PC-3 (cell line): Measurements from ENCODE around the gene C1QB. TPM values are rescaled to one million over a fixed set of nuclear protein-coding genes. Genes with fewer than 3 reads are reported as not detected.

Experiments used
- ATAC-seq: fragments of 200-7000 bp; cut with Tn5 transposase; 2 replicates; pipeline ENCODE4 v1.9.1; 2020; ENCODE audit warnings: mild to moderate bottlenecking, moderate library complexity
- BruUV-seq: library from RNA; stranded (reverse); fragments of 400-500 nt; replicated peaks from 2 replicates; lab custom pipeline; 2021; lab: Mats Ljungman, UMichigan
- CTCF ChIA-PET: fragments of 300-600 bp; sonication (Branson Sonifier 250); formaldehyde crosslinking; loops from one replicate; lab custom pipeline; 2022; ENCODE audit warnings: antibody characterized with exemption; lab: Charles Lee
- POLR2A ChIA-PET: fragments of 300-600 bp; sonication (Branson Sonifier 250); formaldehyde crosslinking; loops from one replicate; lab custom pipeline; 2022; ENCODE audit warnings: antibody characterized with exemption; ENCODE audit not compliant: unreplicated experiment; lab: Charles Lee
- DNase-seq: peaks from one replicate; pipeline ENCODE4 v3.0.0-alpha.2; 2015
- H2AFZ ChIP-seq: fragments of 300-600 bp; sonication (generic); 2 replicates; pipeline ENCODE4 v1.6.0; 2016; ENCODE audit warnings: antibody characterized with exemption, low read length
- H3F3A ChIP-seq: fragments of 300-600 bp; sonication (generic); one replicate; pipeline ENCODE4 v1.6.0; 2017; ENCODE audit warnings: antibody characterized with exemption, low read length, control low read depth, mild to moderate bottlenecking; ENCODE audit not compliant: unreplicated experiment
- H3K27ac ChIP-seq: fragments of 300-600 bp; sonication (generic); 2 replicates; pipeline ENCODE4 v1.5.1; 2016; ENCODE audit warnings: mild to moderate bottlenecking, low read length
- H3K27me3 ChIP-seq: fragments of 300-600 bp; sonication (generic); 2 replicates; pipeline ENCODE4 v1.6.1; 2016; ENCODE audit warnings: low read length, mixed read lengths
- H3K36me3 ChIP-seq: fragments of 300-600 bp; sonication (generic); 2 replicates; pipeline ENCODE4 v1.6.1; 2016; ENCODE audit warnings: low read depth, mixed run types, low read length, mixed read lengths
- H3K4me1 ChIP-seq: fragments of 300-600 bp; sonication (generic); 2 replicates; pipeline ENCODE4 v1.5.1; 2016; ENCODE audit warnings: low read length; ENCODE audit not compliant: insufficient read depth
- H3K4me2 ChIP-seq: fragments of 300-600 bp; sonication (generic); 2 replicates; pipeline ENCODE4 v1.6.0; 2016; ENCODE audit warnings: low read length
- H3K4me3 ChIP-seq: fragments of 300-600 bp; sonication (generic); 2 replicates; pipeline ENCODE4 v1.5.1; 2016; ENCODE audit warnings: mild to moderate bottlenecking, low read length, mixed read lengths
- H3K79me2 ChIP-seq: fragments of 300-600 bp; sonication (generic); 2 replicates; pipeline ENCODE4 v1.6.1; 2017; ENCODE audit warnings: low read length, mixed read lengths
- H3K9ac ChIP-seq: fragments of 300-600 bp; sonication (generic); 2 replicates; pipeline ENCODE4 v1.6.0; 2016; ENCODE audit warnings: mild to moderate bottlenecking, low read length
- H3K9me2 ChIP-seq: fragments of 300-600 bp; sonication (generic); replicated peaks from 2 replicates; pipeline ENCODE4 v1.6.1; 2016; ENCODE audit warnings: mixed run types, low read length, mixed read lengths
- H3K9me3 ChIP-seq: fragments of 300-600 bp; sonication (generic); 2 replicates; pipeline ENCODE4 v1.6.1; 2016; ENCODE audit warnings: low read length, mixed read lengths
- H4K20me1 ChIP-seq: fragments of 300-600 bp; sonication (generic); 2 replicates; pipeline ENCODE4 v1.6.1; 2016; ENCODE audit warnings: low read length, mixed read lengths
- CTCF ChIP-seq: fragments of 300-600 bp; sonication (generic); conservative IDR thresholded peaks from 2 replicates; pipeline ENCODE4 v1.5.1; 2017; ENCODE audit warnings: antibody characterized with exemption, low read depth, mild to moderate bottlenecking, low read length
- EZH2 ChIP-seq: fragments of 300-600 bp; sonication (generic); IDR thresholded peaks from one replicate; pipeline ENCODE4 v1.6.1; 2017; ENCODE audit warnings: antibody characterized with exemption, mild to moderate bottlenecking, low read length; ENCODE audit not compliant: unreplicated experiment
- EZH2phosphoT487 ChIP-seq: fragments of 300-600 bp; sonication (generic); IDR thresholded peaks from 2 replicates; pipeline ENCODE4 v1.6.1; 2018; ENCODE audit warnings: mild to moderate bottlenecking, antibody characterized with exemption, low read length, borderline replicate concordance
- intact Hi-C: fragments of 100-400 bp; cut with micrococcal nuclease; formaldehyde crosslinking; loops from 2 replicates; pipeline ENCODE4 v1.9.0; 2023
- total RNA-seq: library from RNA; depleted of rRNA; stranded (reverse); fragments of >200 nt; gene quantifications from 2 replicates; pipeline ENCODE4 v1.2.3, GENCODE V29; 2014

C1QB gene
- total RNA-seq, 1 experiment from 2014 or later: not detected

GRCh38 chr1:22618056-22618455, 35.0 kb upstream of the C1QB start:
- Histone ChIP-seq H3K9ac (no peak overlapping the region), H3K4me1 (no peaks in the 10 kb centered on the region), H3K4me2 (no peak overlapping the region), H3K9me2 (no peaks in the 10 kb centered on the region), H4K20me1 (no peaks in the 10 kb centered on the region), H2AFZ (no peak overlapping the region), H3F3A (no peaks in the 10 kb centered on the region), H3K4me3 (no peak overlapping the region), H3K27me3 (peaks cover 55% of the 10 kb centered on the region), H3K9me3 (no peaks in the 10 kb centered on the region), H3K36me3 (no peaks in the 10 kb centered on the region), H3K27ac (no peak overlapping the region), H3K79me2 (no peaks in the 10 kb centered on the region)
- no TSS peak for BruUV-seq
- ChIA-PET POLR2A (no interaction called here), CTCF (no interaction called here)
- no peak for DNase-seq
- no peak for TF ChIP-seq CTCF
- TF ChIP-seq EZH2: no peak
- no peak for TF ChIP-seq EZH2phosphoT487
- no peak for ATAC-seq
- intact Hi-C loops: no loop called here

- no peaks in the 10 kb centered on the region for H3K9me3 ChIP-seq
- no peak overlapping the region for H3K4me2 ChIP-seq
- H3K27me3 ChIP-seq: peaks cover 55% of the 10 kb centered on the region
- H3F3A ChIP-seq: no peaks in the 10 kb centered on the region
- H2AFZ ChIP-seq: no peak overlapping the region
- TF ChIP-seq EZH2phosphoT487 (no peak), CTCF (no peak), EZH2 (no peak)
- H3K79me2 ChIP-seq: no peaks in the 10 kb centered on the region
- DNase-seq (no peak), ATAC-seq (no peak)
- intact Hi-C loops: no loop called here
- H3K4me1 ChIP-seq: no peaks in the 10 kb centered on the region
- no TSS peak for BruUV-seq
- CTCF ChIA-PET: no interaction called here
- no peaks in the 10 kb centered on the region for H3K9me2 ChIP-seq
- POLR2A ChIA-PET: no interaction called here
- no peak overlapping the region for H3K27ac ChIP-seq
- H3K9ac ChIP-seq: no peak overlapping the region
- no peaks in the 10 kb centered on the region for H4K20me1 ChIP-seq
- H3K36me3 ChIP-seq: no peaks in the 10 kb centered on the region
- no peak overlapping the region for H3K4me3 ChIP-seq
These were observed 33.8 kb upstream of the C1QB start for GRCh38 chr1:22619252-22619651.

- CTCF ChIA-PET: no interaction called here
These were observed 33.2 kb upstream of the C1QB start for GRCh38 chr1:22619798-22620197.

More at GRCh38 chr1:22619798-22620197, 33.2 kb upstream of the C1QB start:
- no peaks in the 10 kb centered on the region for H3K36me3 ChIP-seq
- H3K9me3 ChIP-seq: no peaks in the 10 kb centered on the region
- H3K27me3 ChIP-seq: peaks cover 50% of the 10 kb centered on the region
- no peak overlapping the region for H2AFZ ChIP-seq
- ATAC-seq (no peak), DNase-seq (no peak)
- no peak overlapping the region for H3K4me3 ChIP-seq
- no peaks in the 10 kb centered on the region for H3K79me2 ChIP-seq
- BruUV-seq: no TSS peak
- no peaks in the 10 kb centered on the region for H4K20me1 ChIP-seq
- no peaks in the 10 kb centered on the region for H3F3A ChIP-seq
- intact Hi-C loops: no loop called here
- no peak for TF ChIP-seq EZH2phosphoT487
- no peak for TF ChIP-seq EZH2
- TF ChIP-seq CTCF: no peak
- no peaks in the 10 kb centered on the region for H3K4me1 ChIP-seq
- H3K9me2 ChIP-seq: no peaks in the 10 kb centered on the region
- POLR2A ChIA-PET: no interaction called here
- H3K4me2 ChIP-seq: no peak overlapping the region
- H3K9ac ChIP-seq: no peak overlapping the region
- no peak overlapping the region for H3K27ac ChIP-seq
